ENCODE measurements around the gene ARPP19. TPM values are rescaled to one million over a fixed set of nuclear protein-coding genes. Genes with fewer than 3 reads are reported as not detected.
A peak's percentile ranks its signal among the peaks of the same experiment; 100 is the strongest.

Gene ARPP19
- total RNA-seq, 1 experiment from 2014 or later: 203 TPM

GRCh38 chr15:52524223-52525136 is 44.4 kb downstream of the ARPP19 start:
- peaks cover 42% of the 10 kb centered on the region for H3K4me1 Mint-ChIP-seq
- no peaks in the 10 kb centered on the region for H3K9me3 Mint-ChIP-seq
- TF ChIP-seq GABPB1 (CRISPR knock-in tag; IDR thresholded peaks at IDR 0.05) (no peak), ZNF121 (CRISPR knock-in tag; IDR thresholded peaks at IDR 0.05) (peak; percentile 89), ZNF512 (CRISPR knock-in tag; IDR thresholded peaks at IDR 0.05; ENCODE audit: borderline replicate concordance) (no peak), ZNF425 (CRISPR knock-in tag; conservative IDR thresholded peaks at IDR 0.05) (no peak), TEAD1 (CRISPR knock-in tag; IDR thresholded peaks at IDR 0.05) (no peak), ELF4 (CRISPR knock-in tag; IDR thresholded peaks at IDR 0.05; ENCODE audit: low read depth) (no peak)
- H3K27me3 Mint-ChIP-seq (ENCODE audit: low read depth): peaks cover 19% of the 10 kb centered on the region
- no peak overlapping the region for H3K27ac Mint-ChIP-seq
- ATAC-seq: no peak
- no peaks in the 10 kb centered on the region for H3K36me3 Mint-ChIP-seq
- no peak overlapping the region for H3K4me3 Mint-ChIP-seq
- no peak for DNase-seq (ENCODE audit: low spot score)
- ChIA-PET CTCF (interaction anchor here (0.6 kb wide), 1 partner anchor 193 kb away, joined by 5 read pairs; no protein-coding TSS in a partner anchor), POLR2A (no interaction called here)

- Mint-ChIP-seq H3K9me3 (no peaks in the 10 kb centered on the region), H3K36me3 (no peaks in the 10 kb centered on the region), H3K27ac (peak overlapping the region; percentile 10; the same call in 1 of the 2 replicates), H3K4me1 (peaks cover 42% of the 10 kb centered on the region), H3K4me3 (no peak overlapping the region), H3K27me3 (ENCODE audit: low read depth) (peaks cover 17% of the 10 kb centered on the region)
- ChIA-PET CTCF (no interaction called here), POLR2A (no interaction called here)
- TF ChIP-seq ESRRA (CRISPR knock-in tag; IDR thresholded peaks at IDR 0.05; ENCODE audit: borderline replicate concordance) (no peak), ARID4B (CRISPR knock-in tag; IDR thresholded peaks at IDR 0.05; ENCODE audit: borderline replicate concordance) (no peak), ZNF317 (CRISPR knock-in tag; IDR thresholded peaks at IDR 0.05; ENCODE audit: borderline replicate concordance, low read depth) (no peak), NR2C2 (CRISPR knock-in tag; IDR thresholded peaks at IDR 0.05) (no peak), ERG (CRISPR knock-in tag; IDR thresholded peaks at IDR 0.05) (no peak), ZSCAN18 (CRISPR knock-in tag; IDR thresholded peaks at IDR 0.05) (no peak)
- DNase-seq (ENCODE audit: low spot score) (no peak), ATAC-seq (no peak)
These were observed 45.2 kb downstream of the ARPP19 start for GRCh38 chr15:52523647-52524046.

All from WTC11 (cell line).